ENCODE data around the gene PPP6R2.
"Not testable (repeated sequence)": the region's sequence is repeated elsewhere in the genome, so short reads cannot be mapped to it uniquely, and the experiment has no call there.

PPP6R2 gene

DNA sequence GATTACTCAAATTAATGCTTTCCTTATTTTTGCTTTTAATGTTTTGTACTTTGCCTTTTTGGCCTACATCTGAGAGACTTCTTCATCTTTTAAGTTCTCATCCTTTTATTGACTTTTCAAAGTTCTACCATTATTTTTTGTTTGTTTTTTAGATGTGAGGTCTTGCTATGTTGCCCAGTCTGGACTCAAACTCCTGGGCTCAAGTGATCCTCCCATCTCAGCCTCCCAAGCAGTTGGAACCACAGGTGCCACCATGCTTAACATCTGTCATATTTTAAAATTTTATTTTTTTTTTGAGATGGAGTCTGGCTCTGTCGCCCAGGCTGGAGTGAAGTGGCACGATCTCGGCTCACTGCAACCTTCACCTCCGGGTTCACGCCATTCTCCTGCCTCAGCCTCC is 57.8 kb downstream of the PPP6R2 start:
- no peak for DNase-seq (ENCODE audit: low spot score)

DNA sequence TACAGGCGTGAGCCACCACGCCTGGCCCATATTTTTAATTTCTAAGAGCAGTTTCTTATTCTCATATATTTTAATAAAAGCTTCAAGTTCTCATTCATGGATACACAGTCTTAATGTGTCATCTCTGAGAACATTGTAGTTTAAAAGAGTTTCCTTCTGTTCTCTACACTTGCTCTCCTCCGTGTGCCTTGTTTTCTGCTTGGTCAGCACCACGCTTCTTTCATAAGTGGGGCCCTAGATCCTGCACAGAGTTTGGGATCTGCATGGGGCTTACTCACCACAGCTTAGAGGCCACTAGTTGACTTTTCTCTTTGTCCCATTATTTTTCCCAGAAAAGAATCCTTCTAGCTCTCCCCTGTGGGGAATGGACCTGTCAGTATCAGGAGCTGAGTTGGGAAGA is 58.8 kb downstream of the PPP6R2 start:
- DNase-seq (ENCODE audit: low spot score) = no peak

DNA sequence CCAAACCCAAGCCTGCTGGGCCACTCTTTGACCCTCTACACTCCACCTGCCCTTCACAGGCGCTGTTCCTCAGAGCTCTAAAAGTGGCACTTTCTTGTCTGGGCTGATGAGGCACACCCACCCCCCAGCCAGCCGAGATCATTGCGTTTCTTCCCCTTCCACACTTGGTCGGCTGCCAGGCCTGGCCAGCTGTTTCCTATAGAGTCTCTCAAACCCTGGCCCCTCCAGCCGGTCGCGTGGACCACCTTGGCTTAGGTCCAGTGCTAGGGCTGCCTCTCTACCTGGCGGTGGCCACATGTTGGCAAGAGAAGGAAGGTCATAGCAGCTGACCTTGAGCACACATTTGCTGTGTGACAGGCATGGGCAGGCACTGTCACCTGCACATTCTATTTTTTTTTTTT is 60.6 kb downstream of the PPP6R2 start:
- DNase-seq (ENCODE audit: low spot score) = no peak

DNA sequence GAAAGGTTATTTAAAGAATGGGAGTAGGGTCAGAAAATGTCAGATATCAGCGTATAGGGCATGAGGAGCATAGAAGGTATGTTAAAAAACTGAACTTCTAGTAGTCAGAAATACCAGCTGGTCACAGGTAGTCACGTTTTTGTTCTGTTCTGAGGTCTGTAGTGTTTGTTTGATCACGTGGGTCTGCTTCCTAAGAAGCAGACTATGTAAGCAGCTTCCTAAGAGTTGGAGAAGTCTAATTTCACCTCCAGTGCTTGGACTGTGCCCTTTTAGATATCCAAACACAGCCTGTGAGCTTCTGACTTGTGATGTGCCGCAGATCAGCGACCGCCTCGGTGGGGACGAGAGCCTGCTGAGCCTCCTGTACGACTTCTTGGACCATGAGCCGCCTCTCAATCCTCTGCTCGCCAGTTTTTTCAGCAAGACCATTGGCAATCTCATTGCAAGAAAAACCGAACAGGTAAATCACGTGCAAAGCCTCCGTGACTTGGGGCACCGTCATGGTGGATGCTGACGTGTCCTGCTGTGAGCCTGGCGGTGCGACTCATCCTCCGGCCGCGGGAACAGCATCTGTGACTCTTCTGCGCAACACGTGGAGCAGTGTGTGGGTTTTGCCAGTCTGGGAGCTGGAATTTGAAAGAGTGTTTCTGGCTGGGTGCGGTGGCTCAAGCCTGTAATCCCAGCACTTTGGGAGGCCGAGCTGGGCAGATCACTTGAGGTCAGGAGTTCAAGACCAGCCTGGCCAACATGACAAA is 63.5 kb downstream of the PPP6R2 start:
- no peak for DNase-seq (ENCODE audit: low spot score)

DNA sequence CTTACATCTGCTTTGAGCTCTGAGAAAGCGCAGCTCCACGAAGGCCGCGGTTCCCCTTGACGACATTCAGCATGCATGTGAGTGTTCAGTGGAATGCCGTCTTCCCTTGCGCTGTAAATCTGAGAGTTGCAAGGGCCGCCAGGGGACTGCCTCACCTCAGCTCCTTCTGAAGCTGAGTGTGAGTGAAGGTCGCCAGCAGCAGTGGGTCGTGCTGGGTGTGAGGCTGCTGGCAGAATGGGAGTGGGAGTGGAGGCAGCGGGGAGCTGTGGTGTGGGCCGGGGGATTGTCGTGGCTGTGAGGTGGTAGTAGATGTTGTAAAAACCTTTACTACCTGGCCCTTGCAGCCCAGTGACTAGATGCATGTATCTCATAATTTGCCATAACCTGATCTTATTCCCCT is 65.2 kb downstream of the PPP6R2 start:
- no peak for DNase-seq (ENCODE audit: low spot score)

DNA sequence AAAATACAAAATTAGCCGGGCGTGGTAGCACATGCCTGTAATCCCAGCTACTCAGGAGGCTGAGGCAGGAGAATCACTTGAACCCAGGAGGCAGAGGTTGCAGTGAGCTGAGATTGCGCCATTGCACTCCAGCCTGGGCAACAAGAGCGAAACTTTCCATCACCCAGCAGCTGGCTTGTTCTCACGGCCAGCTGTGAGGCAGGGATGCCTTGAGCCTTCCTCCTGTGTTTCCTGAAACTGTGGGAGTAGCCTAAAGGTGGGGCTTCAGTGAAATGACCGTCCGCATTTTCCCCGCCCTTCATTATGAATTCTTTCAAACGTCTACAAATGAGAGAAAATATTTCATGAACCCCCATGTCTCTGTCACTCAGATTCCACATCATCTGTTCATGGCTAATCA is 65.8 kb downstream of the PPP6R2 start:
- not testable (repeated sequence) for DNase-seq (ENCODE audit: low spot score)

DNA sequence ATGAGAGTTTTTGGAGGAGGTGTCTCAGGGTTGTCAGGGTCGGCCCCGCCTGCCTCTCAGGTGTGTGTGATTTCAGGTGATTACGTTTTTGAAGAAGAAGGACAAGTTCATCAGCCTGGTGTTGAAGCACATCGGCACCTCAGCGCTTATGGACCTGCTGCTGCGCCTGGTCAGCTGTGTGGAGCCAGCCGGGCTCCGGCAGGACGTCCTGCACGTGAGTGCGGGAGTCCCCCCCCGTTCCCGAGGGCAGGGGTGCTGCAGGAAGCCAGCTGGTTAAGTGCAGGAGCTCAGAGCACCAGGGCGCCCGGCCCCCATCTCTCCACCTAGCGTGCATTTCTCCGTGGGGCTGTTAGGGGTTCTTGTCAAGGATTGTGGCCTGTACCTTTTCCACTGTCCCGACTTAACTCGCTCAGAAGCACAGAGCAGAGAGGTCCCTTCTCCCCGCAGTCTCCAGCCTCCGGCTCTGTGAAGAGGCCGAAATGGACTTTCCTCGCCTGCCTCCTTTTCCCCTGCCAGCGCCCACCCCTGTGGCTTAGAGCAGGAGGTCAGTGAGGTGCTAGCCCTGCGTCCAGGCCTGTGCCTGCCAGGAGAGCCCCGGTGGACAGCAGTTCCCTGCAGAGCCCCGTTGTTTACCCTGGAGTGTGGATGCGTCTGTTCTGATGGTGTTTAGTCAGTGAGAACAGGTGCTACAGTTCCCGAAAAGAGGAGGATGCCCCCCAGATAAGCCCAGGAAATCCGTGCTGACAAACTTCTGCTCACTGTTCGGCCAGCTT is 71.5 kb downstream of the PPP6R2 start:
- no peak for DNase-seq (ENCODE audit: low spot score)

DNA sequence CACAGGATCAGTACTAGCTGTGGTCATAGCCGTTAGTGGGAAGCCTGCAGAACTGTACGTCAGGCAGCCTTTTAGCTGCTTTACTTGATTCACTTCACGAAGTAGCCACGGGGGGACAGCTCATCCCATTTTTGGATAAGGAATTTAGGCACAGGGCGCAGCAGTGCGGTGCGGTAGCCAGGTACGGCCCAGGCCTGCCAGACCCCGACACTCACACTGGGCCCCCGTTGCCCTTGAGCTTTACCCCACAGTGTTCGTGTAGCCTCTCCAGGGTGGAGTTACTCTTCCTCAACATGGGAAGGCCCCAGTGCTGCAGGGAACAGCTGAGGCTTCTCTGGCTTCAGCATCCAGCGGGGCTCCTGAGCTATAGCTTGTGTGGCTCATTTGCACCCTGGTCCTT is 72.3 kb downstream of the PPP6R2 start:
- DNase-seq (ENCODE audit: low spot score) = no peak

DNA sequence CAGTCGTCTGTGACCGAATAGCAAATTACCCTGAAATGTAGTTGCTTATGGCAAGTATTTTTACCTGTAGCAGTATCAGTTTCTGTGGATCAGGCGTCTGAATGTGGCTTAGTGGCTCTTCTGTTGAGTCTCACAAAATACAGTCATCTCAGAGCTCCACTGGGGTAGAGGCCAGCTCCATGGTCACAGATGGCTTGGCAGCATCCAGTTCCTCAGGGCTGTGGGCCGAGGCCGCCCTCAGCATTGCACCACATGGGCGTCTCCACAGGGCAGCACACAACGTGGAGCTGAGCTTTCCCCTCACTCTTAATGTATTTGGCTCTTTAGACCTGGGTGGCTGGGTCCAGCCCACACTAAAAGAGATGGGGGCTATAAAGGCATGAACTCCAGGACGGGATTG is 73.9 kb downstream of the PPP6R2 start:
- DNase-seq (ENCODE audit: low spot score) = no peak

DNA sequence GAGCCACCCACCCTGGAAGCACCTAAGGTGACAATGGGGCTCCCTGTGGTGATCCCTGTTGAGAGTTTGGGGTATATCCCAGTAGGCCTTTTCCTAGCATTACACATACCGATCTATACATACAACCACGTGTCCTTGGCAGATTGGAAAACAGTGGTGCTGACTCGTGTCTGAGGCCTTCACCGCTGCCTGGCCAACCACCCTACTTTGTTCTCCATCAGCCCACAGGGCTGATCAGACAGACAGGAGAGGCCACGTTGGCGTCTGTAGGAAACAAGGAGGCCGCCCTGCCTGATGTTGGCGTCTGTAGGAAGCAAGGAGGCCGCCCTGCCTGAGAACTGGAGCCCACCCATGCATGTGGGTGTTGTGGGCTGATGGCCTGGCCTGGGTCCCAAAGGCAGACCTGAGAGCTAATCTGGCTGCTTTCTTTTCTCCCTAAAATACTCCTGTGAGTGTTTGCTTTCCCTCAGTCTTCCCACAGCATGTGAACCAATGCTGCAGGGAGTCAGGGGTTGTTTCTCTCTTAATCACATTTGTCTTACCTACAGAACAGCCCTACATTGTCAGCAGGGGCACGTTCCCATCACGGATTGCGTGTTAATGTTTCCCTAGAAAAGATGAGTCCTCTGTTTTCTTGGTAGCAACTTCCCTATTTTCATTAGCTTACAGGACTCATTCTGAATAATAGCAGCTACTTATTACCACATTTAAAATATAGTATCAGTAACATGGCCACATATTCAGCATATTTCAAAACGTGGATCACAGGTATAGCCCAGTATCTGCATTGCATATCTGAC is 74.5 kb downstream of the PPP6R2 start:
- DNase-seq (ENCODE audit: low spot score) = no peak

DNA sequence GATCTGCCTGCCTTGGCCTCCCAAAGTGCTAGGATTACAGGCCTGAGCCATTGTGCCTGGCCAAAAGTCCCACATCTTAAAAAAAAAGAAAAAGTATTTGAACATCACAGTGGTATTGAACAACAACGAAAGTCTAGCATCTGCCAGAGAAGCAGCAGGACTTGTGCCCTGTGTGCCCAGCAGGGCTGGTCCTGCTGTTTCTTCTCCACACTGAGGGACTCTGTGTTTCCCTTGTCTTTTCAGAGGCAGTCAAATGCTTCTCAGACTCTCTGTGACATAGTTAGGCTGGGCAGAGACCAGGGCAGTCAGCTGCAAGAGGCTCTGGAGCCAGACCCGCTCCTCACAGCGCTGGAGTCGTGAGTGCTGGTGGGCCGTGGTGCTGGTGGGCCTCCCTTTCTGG is 75.5 kb downstream of the PPP6R2 start:
- no peak for DNase-seq (ENCODE audit: low spot score)

DNA sequence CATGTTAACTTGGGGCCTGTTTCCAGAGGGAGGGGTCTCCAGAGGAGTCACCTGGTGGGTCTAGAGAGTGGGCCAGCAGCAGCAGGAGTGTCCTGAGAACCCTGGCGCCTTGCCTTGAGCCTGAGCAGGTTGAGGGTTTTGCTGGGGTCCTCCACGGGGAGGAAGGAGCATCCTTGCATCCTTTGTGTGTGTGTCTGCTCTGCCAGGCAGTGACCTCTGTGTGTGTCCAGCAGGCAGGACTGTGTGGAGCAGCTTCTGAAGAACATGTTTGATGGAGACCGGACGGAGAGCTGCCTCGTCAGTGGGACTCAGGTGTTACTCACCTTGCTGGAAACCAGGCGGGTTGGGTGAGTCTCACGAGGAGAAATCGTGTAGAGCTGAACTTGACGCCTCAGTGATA is 76.0 kb downstream of the PPP6R2 start:
- DNase-seq (ENCODE audit: low spot score) = no peak

DNA sequence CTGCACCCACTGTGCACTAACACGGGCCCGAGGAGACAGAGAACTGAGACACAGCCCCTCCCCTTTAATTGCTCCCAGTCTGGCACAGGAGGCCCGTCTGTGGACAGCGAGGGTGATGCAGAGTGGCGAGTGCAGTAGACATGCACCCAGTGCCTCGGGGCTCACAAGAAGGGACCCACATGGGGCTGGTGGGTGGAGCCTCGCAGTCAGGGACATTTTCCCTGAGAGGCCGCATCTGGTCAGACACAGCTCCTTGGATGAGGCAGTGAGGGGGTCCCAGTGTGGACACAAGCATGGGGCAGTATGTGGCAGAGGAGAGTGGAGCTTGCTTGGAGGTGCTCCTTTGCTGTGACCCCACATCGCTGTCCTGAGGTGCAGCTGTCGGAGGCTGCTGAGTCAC is 76.9 kb downstream of the PPP6R2 start:
- DNase-seq (ENCODE audit: low spot score) = no peak

DNA sequence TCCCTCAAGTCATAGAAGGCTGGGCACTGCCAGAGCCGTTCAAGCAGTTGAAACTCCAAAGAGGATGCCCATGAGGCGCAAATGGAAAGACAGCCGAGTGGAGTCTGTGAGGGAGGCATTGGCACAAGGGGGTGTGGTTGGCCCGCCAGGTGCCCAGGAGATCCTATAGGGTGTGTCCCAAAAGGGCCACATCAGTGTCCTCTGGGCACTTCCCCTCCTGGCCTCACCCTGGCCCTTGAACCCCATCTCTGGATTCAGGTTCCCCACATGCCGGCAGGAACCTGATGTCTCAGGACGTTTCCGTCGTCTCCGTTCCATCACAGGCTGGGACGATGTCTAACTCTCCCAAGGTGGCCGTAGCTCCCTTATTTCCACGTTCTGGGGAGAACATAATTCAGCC is 77.5 kb downstream of the PPP6R2 start:
- no peak for DNase-seq (ENCODE audit: low spot score)

DNA sequence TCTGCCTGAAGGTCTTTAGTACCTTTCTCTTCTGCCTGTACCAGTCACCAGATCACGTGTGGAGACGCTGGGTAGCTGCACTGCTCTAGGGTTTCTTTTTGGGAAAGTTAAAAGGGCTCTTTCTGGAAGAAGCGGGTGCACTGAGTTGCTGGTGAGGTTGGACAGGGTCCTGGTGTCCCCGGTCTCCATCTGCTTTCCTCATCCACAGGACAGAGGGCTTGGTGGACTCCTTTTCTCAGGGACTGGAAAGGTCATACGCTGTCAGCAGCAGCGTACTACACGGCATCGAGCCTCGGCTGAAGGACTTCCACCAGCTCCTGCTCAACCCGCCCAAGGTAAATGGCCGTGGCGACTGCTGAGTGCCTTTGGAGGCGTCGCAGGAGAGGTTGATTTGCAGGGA is 78.9 kb downstream of the PPP6R2 start:
- no peak for DNase-seq (ENCODE audit: low spot score)

DNA sequence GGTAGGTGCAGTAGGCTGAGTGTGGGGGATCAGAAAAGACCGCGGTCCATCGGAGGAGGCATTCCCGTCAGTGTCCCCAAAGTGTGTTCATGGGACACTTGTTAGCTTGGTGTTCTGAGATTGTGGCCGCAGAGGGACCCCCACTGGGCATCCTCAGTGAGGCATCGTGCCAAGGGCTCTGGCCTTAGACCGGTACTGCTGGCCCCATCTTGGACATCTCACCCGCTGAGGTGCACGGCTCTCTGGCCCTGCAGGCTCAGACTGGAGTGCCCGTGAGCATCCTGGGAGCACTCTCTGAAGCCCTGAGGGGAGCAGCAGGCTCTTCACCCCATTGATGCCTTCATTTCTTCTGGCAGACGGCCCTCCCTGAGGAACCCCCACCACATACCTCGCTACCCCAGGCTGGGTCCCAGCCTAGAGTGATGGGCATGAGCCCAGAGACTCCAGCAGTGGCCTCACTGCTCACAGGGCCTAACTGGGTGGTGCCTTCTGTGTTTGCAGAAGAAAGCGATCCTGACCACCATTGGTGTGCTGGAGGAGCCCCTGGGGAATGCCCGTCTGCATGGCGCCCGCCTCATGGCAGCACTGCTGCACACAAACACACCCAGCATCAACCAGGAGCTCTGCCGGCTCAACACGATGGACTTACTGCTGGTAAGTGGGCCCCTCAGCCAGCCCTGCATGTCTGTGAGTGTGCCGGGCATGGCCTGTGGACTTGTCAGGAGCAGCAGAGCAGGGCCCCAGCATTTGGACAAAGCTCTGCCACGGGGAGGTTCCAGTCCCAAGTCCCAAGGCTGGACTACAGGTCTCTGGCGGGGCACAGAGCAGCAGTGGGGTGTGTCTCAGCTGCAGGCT is 80.1 kb downstream of the PPP6R2 start:
- no peak for DNase-seq (ENCODE audit: low spot score)

DNA sequence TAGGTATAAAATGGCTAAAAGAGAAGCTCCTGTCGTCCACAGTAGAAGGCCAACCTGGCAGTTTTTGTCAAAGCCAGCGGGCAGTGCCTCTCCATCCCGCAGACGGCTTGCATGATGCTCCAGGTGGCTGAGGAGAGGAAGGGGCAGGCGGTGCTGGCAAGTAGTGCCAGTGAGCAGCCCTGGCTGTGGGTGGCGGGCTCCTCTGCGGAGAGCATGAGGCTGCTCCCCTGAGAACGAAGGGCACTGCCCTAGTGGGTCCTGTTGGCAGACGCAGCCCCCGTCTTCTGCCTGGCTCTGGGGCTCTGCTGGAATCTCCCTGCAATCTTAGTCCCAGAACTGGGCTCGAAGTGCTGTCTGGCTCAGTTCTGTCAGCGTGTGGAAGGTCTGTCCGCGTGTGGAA is 80.8 kb downstream of the PPP6R2 start:
- no peak for DNase-seq (ENCODE audit: low spot score)

DNA sequence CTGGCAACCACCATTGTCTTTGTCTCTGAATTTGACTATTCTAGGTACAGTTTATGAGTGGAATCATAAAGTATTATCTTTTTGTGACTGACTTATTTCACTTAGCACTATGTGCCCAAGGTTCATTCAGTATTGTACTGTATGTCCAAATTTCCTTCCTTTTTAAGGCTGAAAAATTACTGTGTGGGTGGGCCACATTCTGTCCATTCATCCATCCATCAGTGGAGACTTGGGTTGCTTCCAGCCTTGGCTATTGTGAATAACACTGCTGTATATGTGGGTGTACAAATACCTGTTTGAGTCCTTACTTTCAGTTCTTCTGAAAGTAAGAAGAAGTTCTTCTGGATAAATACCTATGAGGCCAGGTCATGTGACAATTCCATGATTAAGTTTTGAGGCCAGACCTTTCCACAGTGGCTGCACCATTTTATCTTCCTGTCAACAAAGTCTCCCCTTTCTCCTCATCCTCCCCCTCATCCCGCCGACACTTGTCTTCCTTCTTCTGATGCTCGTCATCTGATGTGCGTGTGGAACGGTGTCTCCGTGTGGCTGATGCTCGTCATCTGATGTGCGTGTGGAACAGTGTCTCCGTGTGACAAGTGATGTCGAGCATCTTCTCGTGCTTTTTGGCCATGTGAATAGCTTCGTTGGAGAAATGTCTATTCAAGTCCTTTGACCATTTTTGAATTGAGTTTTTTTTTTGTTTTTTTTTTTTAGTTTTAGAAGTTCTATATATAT is 82.2 kb downstream of the PPP6R2 start:
- DNase-seq (ENCODE audit: low spot score) = no peak

DNA sequence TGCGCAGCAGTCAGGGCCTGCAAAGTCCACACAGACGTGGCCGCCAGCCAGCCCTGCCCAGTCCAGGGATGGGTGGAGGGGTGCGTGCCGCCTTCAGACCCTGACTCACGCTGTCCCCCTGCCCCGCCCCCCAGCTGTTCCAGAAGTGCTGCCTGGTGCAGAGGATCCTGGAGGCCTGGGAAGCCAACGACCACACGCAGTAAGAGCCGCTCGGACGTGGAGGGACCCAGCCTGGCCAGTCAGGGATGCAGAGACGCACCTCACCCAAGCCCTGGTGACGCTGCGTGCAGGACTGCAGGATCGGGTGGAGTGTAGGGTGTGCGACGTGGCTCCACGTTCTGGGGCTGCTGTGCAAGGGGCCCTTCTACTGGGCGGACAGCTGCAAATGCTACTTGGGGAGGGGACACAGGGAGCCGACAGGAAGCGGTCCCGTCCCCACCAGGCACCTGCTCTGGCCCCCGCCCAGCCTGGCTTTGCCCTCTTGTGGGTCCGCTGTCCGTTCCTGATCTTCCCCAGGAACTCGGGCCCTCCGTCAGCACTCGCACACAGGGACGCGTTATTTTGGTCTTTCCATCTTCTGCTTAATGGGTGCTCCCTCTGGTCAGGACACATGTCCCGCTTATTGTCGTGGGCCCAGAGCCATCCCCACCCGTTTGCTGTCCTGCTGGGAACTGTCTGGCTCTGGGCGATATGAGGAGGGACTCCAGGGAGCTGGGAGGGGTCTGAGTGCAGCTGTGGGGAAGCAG is 89.2 kb downstream of the PPP6R2 start:
- no peak for DNase-seq (ENCODE audit: low spot score)

DNA sequence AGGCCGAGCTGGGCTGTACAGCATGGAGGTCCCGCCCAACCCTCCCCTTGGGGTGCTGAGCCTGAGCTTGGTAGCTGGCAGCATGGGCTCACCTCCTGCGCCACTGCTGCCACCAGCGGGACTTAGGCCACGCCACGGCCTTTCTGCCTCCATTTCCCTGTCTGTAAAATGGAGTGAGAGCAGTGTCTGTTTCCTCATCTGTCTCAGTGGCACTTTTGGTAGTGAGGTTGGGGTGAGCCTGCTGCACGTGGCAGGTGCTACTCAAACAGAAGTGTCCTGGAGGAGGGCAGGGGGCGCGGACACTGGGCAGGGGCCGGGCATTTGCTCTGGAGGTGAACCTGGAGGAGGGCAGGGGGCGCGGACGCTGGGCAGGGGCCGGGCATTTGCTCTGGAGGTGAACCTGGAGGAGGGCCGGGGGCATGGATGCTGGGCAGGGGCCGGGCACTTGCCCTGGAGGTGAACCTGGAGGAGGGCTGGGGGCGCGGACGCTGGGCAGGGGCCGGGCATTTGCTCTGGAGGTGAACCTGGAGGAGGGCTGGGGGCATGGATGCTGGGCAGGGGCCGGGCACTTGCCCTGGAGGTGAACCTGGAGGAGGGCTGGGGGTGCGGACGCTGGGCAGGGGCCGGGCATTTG is 89.9 kb downstream of the PPP6R2 start:
- not testable (repeated sequence) for DNase-seq (ENCODE audit: low spot score)
